CD14-positive monocyte (primary cell): Measurements from ENCODE around the gene GTF2H2C. TPM values are rescaled to one million over a fixed set of nuclear protein-coding genes. Genes with fewer than 3 reads are reported as not detected.
A peak's percentile ranks its signal among the peaks of the same experiment; 100 is the strongest.

ENCODE experiments used
- DNase-seq, 3 donors: peaks; one replicate each; pipeline ENCODE4 v3.0.0-alpha.2; 2011 to 2022
- H2AFZ ChIP-seq: 2 replicates; pipeline ENCODE4 v1.6.0; 2012; ENCODE audit warnings: mild to moderate bottlenecking, low read depth, low read length, inconsistent platforms; ENCODE audit not compliant: insufficient read depth, poor library complexity, severe bottlenecking
- H3K27ac ChIP-seq, 2 donors: 1 replicate in 1 of 2; 2 replicates in 1 of 2; pipeline ENCODE4 v1.5.1; 2012 to 2013; ENCODE audit warnings: low read length in 2 of 2, control low read depth in 1 of 2, inconsistent platforms in 1 of 2, low read depth in 1 of 2, mild to moderate bottlenecking in 1 of 2
- H3K27me3 ChIP-seq, 2 donors: one replicate each; pipeline versions ENCODE4 v1.6.0 to v1.6.1; 2011 to 2013; ENCODE audit warnings: low read length in 2 of 2; ENCODE audit not compliant: control insufficient read depth in 2 of 2, insufficient read depth in 2 of 2
- H3K36me3 ChIP-seq, 2 donors: replicated peaks in 1 of 2; 1 replicate in 1 of 2; 2 replicates in 1 of 2; pipeline versions ENCODE4 v1.5.1 to v1.6.1; 2012 to 2013; ENCODE audit warnings: low read length in 2 of 2, control low read depth in 1 of 2, inconsistent platforms in 1 of 2, mild to moderate bottlenecking in 1 of 2; ENCODE audit not compliant: insufficient read depth in 2 of 2, control insufficient read depth in 1 of 2
- H3K4me1 ChIP-seq, 2 donors: 1 replicate in 1 of 2; 2 replicates in 1 of 2; pipeline versions ENCODE4 v1.5.1 to v1.6.1; 2012 to 2013; ENCODE audit warnings: low read length in 2 of 2, control low read depth in 1 of 2, inconsistent platforms in 1 of 2, mild to moderate bottlenecking in 1 of 2, moderate library complexity in 1 of 2; ENCODE audit not compliant: insufficient read depth in 2 of 2, control insufficient read depth in 1 of 2
- H3K4me2 ChIP-seq: replicated peaks from 2 replicates; pipeline ENCODE3; 2012; ENCODE audit warnings: low read length, moderate library complexity, mild to moderate bottlenecking; ENCODE audit not compliant: poor library complexity, severe bottlenecking; ENCODE audit errors: extremely low read depth
- H3K4me3 ChIP-seq, 3 experiments: fragments of 200-600 bp in 1 of 3; sonication (generic) in 1 of 3; replicated peaks in 1 of 3; 1 replicate in 2 of 3; 2 replicates in 1 of 3; pipeline ENCODE4 v1.5.1; 2011 to 2013; ENCODE audit warnings: low read length in 3 of 3, mild to moderate bottlenecking in 3 of 3, control low read depth in 2 of 3, low read depth in 2 of 3, inconsistent platforms in 1 of 3, moderate library complexity in 1 of 3
- H3K79me2 ChIP-seq: 2 replicates; pipeline ENCODE4 v1.6.0; 2012; ENCODE audit warnings: mild to moderate bottlenecking, control low read depth, inconsistent platforms, low read length, moderate library complexity; ENCODE audit not compliant: insufficient read depth
- H3K9ac ChIP-seq: 2 replicates; pipeline ENCODE4 v1.6.0; 2017; ENCODE audit warnings: low read length, mild to moderate bottlenecking; ENCODE audit not compliant: insufficient read depth, poor library complexity, severe bottlenecking
- H3K9me3 ChIP-seq, 2 donors: replicated peaks in 1 of 2; 1 replicate in 1 of 2; 2 replicates in 1 of 2; pipeline versions ENCODE4 v1.5.1 to v1.6.1; 2012 to 2013; ENCODE audit warnings: low read length in 2 of 2, control low read depth in 1 of 2; ENCODE audit not compliant: control insufficient read depth in 1 of 2, insufficient read depth in 1 of 2
- H4K20me1 ChIP-seq: 2 replicates; pipeline ENCODE4 v1.6.0; 2012; ENCODE audit warnings: mild to moderate bottlenecking, low read length, control low read depth, moderate library complexity; ENCODE audit not compliant: insufficient read depth
- H3K27ac Mint-ChIP-seq, 7 donors: one replicate each; pipeline ENCODE4 v1.8.0; 2020; ENCODE audit warnings: mild to moderate bottlenecking in 7 of 7, mixed read lengths in 7 of 7, moderate library complexity in 6 of 7, inconsistent platforms in 2 of 7
- H3K27me3 Mint-ChIP-seq, 3 donors: one replicate each; pipeline ENCODE4 v1.8.0; 2021 to 2022; ENCODE audit warnings: low read depth in 3 of 3, mild to moderate bottlenecking in 3 of 3, mixed read lengths in 3 of 3, moderate library complexity in 3 of 3, inconsistent platforms in 1 of 3
- H3K36me3 Mint-ChIP-seq, 2 donors: one replicate each; pipeline ENCODE4 v1.8.0; 2020; ENCODE audit warnings: mixed read lengths in 2 of 2, inconsistent platforms in 1 of 2, mild to moderate bottlenecking in 1 of 2
- H3K4me1 Mint-ChIP-seq: one replicate; pipeline ENCODE4 v1.8.0; 2020; ENCODE audit warnings: mild to moderate bottlenecking, mixed read lengths
- H3K4me3 Mint-ChIP-seq, 2 donors: one replicate each; pipeline ENCODE4 v1.8.0; 2020; ENCODE audit warnings: mild to moderate bottlenecking in 2 of 2, mixed read lengths in 2 of 2, moderate library complexity in 1 of 2
- H3K9me3 Mint-ChIP-seq, 7 donors: one replicate each; pipeline ENCODE4 v1.8.0; 2020 to 2022; ENCODE audit warnings: mixed read lengths in 7 of 7, mild to moderate bottlenecking in 6 of 7, moderate library complexity in 6 of 7, inconsistent platforms in 2 of 7
- WGBS: methylation state at CpG from one replicate; pipeline ENCODE4 v1.1.5; 2013; ENCODE audit warnings: missing lambda C conversion rate; ENCODE audit not compliant: insufficient coverage; 5-methylcytosine and 5-hydroxymethylcytosine counted together
- intact Hi-C, 2 donors: fragments of 100-400 bp; cut with micrococcal nuclease; formaldehyde crosslinking; loops; one replicate each; pipeline versions ENCODE4 v1.15.0 to v1.15.1; 2023
- polyA plus RNA-seq, 3 donors: library from polyadenylated mRNA; depleted of rRNA in 1 of 3; unstranded in 2 of 3; stranded (reverse) in 1 of 3; fragments of 300-500 nt in 2 of 3; fragments of >200 nt in 1 of 3; fragmentation: Illumina TruSeq in 2 of 3; gene quantifications; 1 replicate in 2 of 3; 2 replicates in 1 of 3; pipeline ENCODE4 v1.2.3, GENCODE V29; 2012 to 2021
- TF ChIP-seq, protein P1 (sequence below): fragments of 200-600 bp; IDR thresholded peaks from one replicate; pipeline ENCODE4 v1.8.0; 2022; ENCODE audit warnings: antibody characterized with exemption, mild to moderate bottlenecking

Gene GTF2H2C
- polyA plus RNA-seq, 3 donors = 11.0 to 14.4 (median 13.5) TPM

DNA sequence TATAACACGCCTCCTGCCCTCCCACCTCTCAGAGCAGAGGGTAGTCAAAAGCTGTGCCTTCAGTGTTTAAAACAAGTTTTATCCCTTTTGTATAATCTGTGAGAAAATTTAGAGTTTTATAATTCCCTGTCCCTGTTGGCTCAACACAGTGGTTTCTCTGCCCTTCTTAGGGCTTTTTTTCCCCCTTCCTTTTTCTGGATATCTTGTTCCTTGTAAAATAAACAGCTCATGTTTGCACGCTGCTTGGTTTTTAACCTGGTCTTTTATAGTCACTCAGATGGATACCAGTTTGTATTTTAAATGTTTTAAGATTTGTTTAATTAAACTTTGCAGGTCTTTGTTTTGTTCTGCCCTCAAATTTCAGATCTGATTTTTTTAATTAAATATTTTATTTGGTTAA lies 40.7 kb upstream of the GTF2H2C start:
- TF ChIP-seq, protein P1, sequence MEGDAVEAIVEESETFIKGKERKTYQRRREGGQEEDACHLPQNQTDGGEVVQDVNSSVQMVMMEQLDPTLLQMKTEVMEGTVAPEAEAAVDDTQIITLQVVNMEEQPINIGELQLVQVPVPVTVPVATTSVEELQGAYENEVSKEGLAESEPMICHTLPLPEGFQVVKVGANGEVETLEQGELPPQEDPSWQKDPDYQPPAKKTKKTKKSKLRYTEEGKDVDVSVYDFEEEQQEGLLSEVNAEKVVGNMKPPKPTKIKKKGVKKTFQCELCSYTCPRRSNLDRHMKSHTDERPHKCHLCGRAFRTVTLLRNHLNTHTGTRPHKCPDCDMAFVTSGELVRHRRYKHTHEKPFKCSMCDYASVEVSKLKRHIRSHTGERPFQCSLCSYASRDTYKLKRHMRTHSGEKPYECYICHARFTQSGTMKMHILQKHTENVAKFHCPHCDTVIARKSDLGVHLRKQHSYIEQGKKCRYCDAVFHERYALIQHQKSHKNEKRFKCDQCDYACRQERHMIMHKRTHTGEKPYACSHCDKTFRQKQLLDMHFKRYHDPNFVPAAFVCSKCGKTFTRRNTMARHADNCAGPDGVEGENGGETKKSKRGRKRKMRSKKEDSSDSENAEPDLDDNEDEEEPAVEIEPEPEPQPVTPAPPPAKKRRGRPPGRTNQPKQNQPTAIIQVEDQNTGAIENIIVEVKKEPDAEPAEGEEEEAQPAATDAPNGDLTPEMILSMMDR = no peak
- Histone ChIP-seq H3K9me3 (no peaks in the 10 kb centered on the region), H4K20me1 (no peaks in the 10 kb centered on the region), H3K27ac (no peak overlapping the region), H3K36me3 (no peaks in the 10 kb centered on the region), H3K4me1 (no peaks in the 10 kb centered on the region), H3K4me3 (no peak overlapping the region), H3K79me2 (no peaks in the 10 kb centered on the region), H2AFZ (peak overlapping the region; percentile 13), H3K4me2 (no peak overlapping the region), H3K27me3 (no peaks in the 10 kb centered on the region), H3K9ac (no peak overlapping the region)
- no peak overlapping the region for H3K4me3 Mint-ChIP-seq
- H3K9me3 Mint-ChIP-seq = peaks cover 0 to 5% (median 0%) of the 10 kb centered on the region in 7 donors
- no peaks in the 10 kb centered on the region for H3K27me3 Mint-ChIP-seq
- H3K4me1 Mint-ChIP-seq = peaks cover 4% of the 10 kb centered on the region
- DNase-seq = no peak
- H3K27ac Mint-ChIP-seq = no peak overlapping the region
- intact Hi-C loops = no loop called here
- WGBS = no CpG with 5 or more reads among the region's 2 CpGs
- H3K36me3 Mint-ChIP-seq = peaks cover 0 to 1% of the 10 kb centered on the region in 2 donors

DNA sequence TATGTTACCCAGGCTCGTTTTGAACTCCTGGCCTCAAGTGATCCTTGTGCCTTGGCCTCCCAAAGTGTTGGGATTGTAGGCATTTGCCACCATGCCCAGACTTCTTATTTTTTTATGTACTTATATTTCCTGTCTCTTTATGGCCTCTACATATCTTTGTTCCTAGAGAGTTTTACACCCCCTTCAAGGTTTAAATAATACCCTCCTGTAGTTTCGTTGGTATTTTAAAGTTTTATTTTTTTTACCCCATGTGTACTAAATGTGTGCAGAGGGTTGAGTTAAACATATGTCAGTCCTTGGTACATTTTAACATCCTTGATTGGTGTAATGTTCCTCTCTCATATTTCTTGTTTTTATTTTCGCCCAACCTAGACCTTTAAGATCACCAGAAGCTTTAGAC lies 38.0 kb upstream of the GTF2H2C start:
- intact Hi-C loops = no loop called here
- Histone ChIP-seq H3K27ac (no peak overlapping the region), H3K4me2 (no peak overlapping the region), H3K27me3 (no peaks in the 10 kb centered on the region), H3K79me2 (no peaks in the 10 kb centered on the region), H3K9ac (no peak overlapping the region), H3K4me3 (no peak overlapping the region), H4K20me1 (no peaks in the 10 kb centered on the region), H3K4me1 (no peaks in the 10 kb centered on the region), H3K9me3 (no peaks in the 10 kb centered on the region), H3K36me3 (no peaks in the 10 kb centered on the region), H2AFZ (no peak overlapping the region)
- no peaks in the 10 kb centered on the region for H3K27me3 Mint-ChIP-seq
- H3K36me3 Mint-ChIP-seq = peaks cover 0 to 1% of the 10 kb centered on the region in 2 donors
- DNase-seq = no peak
- H3K4me1 Mint-ChIP-seq = no peaks in the 10 kb centered on the region
- TF ChIP-seq, protein P1 = no peak
- no peaks in the 10 kb centered on the region for H3K9me3 Mint-ChIP-seq
- no peak overlapping the region for H3K4me3 Mint-ChIP-seq
- no peak overlapping the region for H3K27ac Mint-ChIP-seq
- no CpG with 5 or more reads among the region's 3 CpGs for WGBS
